Amniotic epithelial cell (primary cell): ENCODE data around the gene USP24.

Experiments used
- DNase-seq: peaks from one replicate; pipeline ENCODE4 v3.0.0-alpha.2; 2010; ENCODE audit warnings: low read depth

Gene USP24

GRCh38 chr1:55069280-55069679, 145.9 kb downstream of the USP24 start:
- no peak for DNase-seq

GRCh38 chr1:55068638-55069037, 146.5 kb downstream of the USP24 start:
- DNase-seq, result no peak

- DNase-seq, result no peak
These were observed 147.2 kb downstream of the USP24 start for GRCh38 chr1:55067914-55068313.

- DNase-seq, result no peak
These were observed 148.0 kb downstream of the USP24 start for GRCh38 chr1:55067022-55067778.

- no peak for DNase-seq
These were observed 149.5 kb downstream of the USP24 start for GRCh38 chr1:55065648-55066047.

GRCh38 chr1:55064861-55065263, 150.3 kb downstream of the USP24 start:
- DNase-seq, result peak; percentile 82

- no peak for DNase-seq
These were observed 151.0 kb downstream of the USP24 start for GRCh38 chr1:55064071-55064581.

GRCh38 chr1:55063577-55063942, 151.6 kb downstream of the USP24 start:
- DNase-seq, result no peak

- DNase-seq, result no peak
These were observed 152.2 kb downstream of the USP24 start for GRCh38 chr1:55062801-55063576.

- no peak for DNase-seq
These were observed 153.3 kb downstream of the USP24 start for GRCh38 chr1:55061706-55062321.

GRCh38 chr1:55061000-55061705, 154.0 kb downstream of the USP24 start:
- DNase-seq, result no peak

GRCh38 chr1:55060133-55060999, 154.8 kb downstream of the USP24 start:
- no peak for DNase-seq

- no peak for DNase-seq
These were observed 155.6 kb downstream of the USP24 start for GRCh38 chr1:55059302-55060132.

- DNase-seq, result no peak
These were observed 157.2 kb downstream of the USP24 start for GRCh38 chr1:55057956-55058298.

- DNase-seq, result no peak
These were observed 157.8 kb downstream of the USP24 start for GRCh38 chr1:55057270-55057955.

GRCh38 chr1:55056632-55056992, 158.6 kb downstream of the USP24 start:
- DNase-seq, result no peak

- DNase-seq, result no peak
These were observed 159.1 kb downstream of the USP24 start for GRCh38 chr1:55055951-55056631.

- DNase-seq, result peak; percentile 76
These were observed 159.9 kb downstream of the USP24 start for GRCh38 chr1:55055084-55055882.
